HCT116 (cell line): ENCODE data around the gene PRMT7. TPM values are rescaled to one million over a fixed set of nuclear protein-coding genes. Genes with fewer than 3 reads are reported as not detected.

Source experiments
- ATAC-seq: fragments of 200-7000 bp; cut with Tn5 transposase; 2 replicates; pipeline ENCODE4 v1.9.1; 2020; ENCODE audit warnings: mild to moderate bottlenecking, moderate library complexity
- BruUV-seq: library from RNA; stranded (reverse); fragments of 400-500 nt; replicated peaks from 2 replicates; lab custom pipeline; 2021; lab: Mats Ljungman, UMichigan
- CTCF ChIA-PET: fragments of 300-600 bp; sonication (Branson Sonifier 250); formaldehyde crosslinking; loops from one replicate; lab custom pipeline; 2021; ENCODE audit warnings: antibody characterized with exemption; lab: Charles Lee
- POLR2A ChIA-PET: fragments of 300-600, 350-600 bp; sonication (Branson Sonifier 250); formaldehyde crosslinking; loops from one replicate; lab custom pipeline; 2021; ENCODE audit warnings: antibody characterized with exemption; lab: Charles Lee
- RAD21 ChIA-PET, 2 experiments: fragments of 300-600 bp; sonication (Branson Sonifier 250); formaldehyde crosslinking; loops; one replicate each; lab custom pipeline; 2023; ENCODE audit warnings: low total read pairs in 2 of 2; ENCODE audit not compliant: uncharacterized antibody in 2 of 2, unreplicated experiment in 2 of 2, low non-redundant PET in 1 of 2; lab: Charles Lee
- DNase-seq: peaks from one replicate; pipeline ENCODE4 v3.0.0-alpha.2; 2010; ENCODE audit warnings: low read depth, low spot score
- H2AFZ ChIP-seq: fragments of 200-600 bp; shearing (Covaris generic), sonication (generic); 2 replicates; pipeline ENCODE4 v1.6.1; 2017; ENCODE audit warnings: low read depth, mixed run types, mixed read lengths, antibody characterized with exemption, low read length; ENCODE audit not compliant: poor library complexity, severe bottlenecking
- H3K27ac ChIP-seq: 2 replicates; pipeline ENCODE4 v1.5.1; 2012; ENCODE audit warnings: low read depth, low read length
- H3K27me3 ChIP-seq: fragments of 200-600 bp; sonication (generic); 2 replicates; pipeline ENCODE4 v1.6.1; 2016; ENCODE audit warnings: mixed run types, low read length, mixed read lengths; ENCODE audit not compliant: insufficient read depth
- H3K36me3 ChIP-seq, 2 experiments: fragments of 200-500 bp in 1 of 2; fragments of 200-600 bp in 1 of 2; sonication (Bioruptor generic) in 1 of 2; sonication (generic) in 1 of 2; 2 replicates each; pipeline versions ENCODE4 v1.5.1 to v1.6.1; 2014 to 2016; ENCODE audit warnings: low read length in 2 of 2, inconsistent platforms in 1 of 2, mixed read lengths in 1 of 2, mixed run types in 1 of 2; ENCODE audit not compliant: insufficient read depth in 2 of 2, control insufficient read depth in 1 of 2
- H3K4me1 ChIP-seq, 2 experiments: fragments of 200-600 bp in 1 of 2; sonication (generic) in 1 of 2; 2 replicates each; pipeline versions ENCODE4 v1.5.1 to v1.6.1; 2012 to 2017; ENCODE audit warnings: low read length in 2 of 2, inconsistent platforms in 1 of 2, mild to moderate bottlenecking in 1 of 2, mixed read lengths in 1 of 2, mixed run types in 1 of 2, moderate library complexity in 1 of 2; ENCODE audit not compliant: insufficient read depth in 2 of 2, control insufficient read depth in 1 of 2
- H3K4me2 ChIP-seq: fragments of 200-600 bp; sonication (generic); 2 replicates; pipeline ENCODE4 v1.6.1; 2017; ENCODE audit warnings: mixed run types, low read length, mixed read lengths
- H3K4me3 ChIP-seq, 2 experiments: fragments of 200-600 bp in 1 of 2; sonication (generic) in 1 of 2; replicated peaks in 1 of 2; 2 replicates each; pipeline ENCODE4 v1.5.1; 2011 to 2016; ENCODE audit warnings: low read length in 2 of 2, control low read depth in 1 of 2, low read depth in 1 of 2, mild to moderate bottlenecking in 1 of 2, mixed read lengths in 1 of 2, mixed run types in 1 of 2
- H3K79me2 ChIP-seq: fragments of 200-600 bp; sonication (generic); 2 replicates; pipeline ENCODE4 v1.6.1; 2017; ENCODE audit warnings: mild to moderate bottlenecking, mixed run types, low read length, moderate library complexity, mixed read lengths; ENCODE audit not compliant: insufficient read depth
- H3K9ac ChIP-seq: fragments of 200-600 bp; sonication (generic); 2 replicates; pipeline ENCODE4 v1.6.1; 2016; ENCODE audit warnings: low read length, mixed read lengths
- H3K9me2 ChIP-seq: fragments of 200-600 bp; sonication (generic), shearing (Covaris generic); 2 replicates; pipeline ENCODE4 v1.6.1; 2017; ENCODE audit warnings: mixed run types, mild to moderate bottlenecking, moderate library complexity; ENCODE audit not compliant: insufficient read depth
- H3K9me3 ChIP-seq, 2 experiments: fragments of 200-500 bp in 1 of 2; fragments of 200-600 bp in 1 of 2; sonication (Bioruptor generic) in 1 of 2; sonication (generic) in 1 of 2; 2 replicates each; pipeline ENCODE4 v1.6.1; 2014 to 2017; ENCODE audit warnings: low read length in 2 of 2, mixed read lengths in 2 of 2, inconsistent platforms in 1 of 2, low read depth in 1 of 2, mild to moderate bottlenecking in 1 of 2, mixed run types in 1 of 2, moderate library complexity in 1 of 2; ENCODE audit not compliant: control insufficient read depth in 1 of 2, insufficient read depth in 1 of 2
- H4K20me1 ChIP-seq: fragments of 200-600 bp; sonication (generic), shearing (Covaris generic); 2 replicates; pipeline ENCODE4 v1.6.1; 2017; ENCODE audit warnings: mixed run types, mild to moderate bottlenecking, moderate library complexity; ENCODE audit not compliant: insufficient read depth
- CTCF ChIP-seq, 3 experiments: fragments of 200-600 bp in 1 of 3; sonication (generic) in 1 of 3; IDR thresholded peaks in 2 of 3; conservative IDR thresholded peaks in 1 of 3; 2 replicates each; pipeline ENCODE4 v1.5.1; 2012 to 2017; ENCODE audit warnings: low read depth in 2 of 3, low read length in 2 of 3, antibody characterized with exemption in 1 of 3, borderline replicate concordance in 1 of 3, control low read depth in 1 of 3, mild to moderate bottlenecking in 1 of 3, mixed read lengths in 1 of 3, mixed run types in 1 of 3, moderate library complexity in 1 of 3; ENCODE audit not compliant: insufficient read depth in 1 of 3
- ELF1 ChIP-seq: IDR thresholded peaks from 2 replicates; pipeline ENCODE4 v1.6.1; 2012; ENCODE audit warnings: low read depth, borderline replicate concordance
- EZH2 ChIP-seq: fragments of 200-600 bp; sonication (generic); IDR thresholded peaks from 2 replicates; pipeline ENCODE4 v1.6.1; 2017; ENCODE audit warnings: antibody characterized with exemption, mixed run types
- FOSL1 ChIP-seq: IDR thresholded peaks from 2 replicates; pipeline ENCODE4 v1.6.1; 2012; ENCODE audit warnings: low read depth
- POLR2A ChIP-seq: IDR thresholded peaks from 2 replicates; pipeline ENCODE4 v1.7.0; 2011; ENCODE audit warnings: borderline replicate concordance; ENCODE audit not compliant: insufficient read depth, insufficient read length; ENCODE audit errors: extremely low read depth
- RAD21 ChIP-seq: IDR thresholded peaks from 2 replicates; pipeline ENCODE4 v1.6.1; 2012; ENCODE audit warnings: low read depth, mild to moderate bottlenecking
- SIN3A ChIP-seq: IDR thresholded peaks from 2 replicates; pipeline ENCODE4 v1.6.1; 2012; ENCODE audit warnings: low read depth
- SRF ChIP-seq: IDR thresholded peaks from 2 replicates; pipeline ENCODE4 v1.6.1; 2012; ENCODE audit warnings: low read depth
- YY1 ChIP-seq: IDR thresholded peaks from 2 replicates; pipeline ENCODE4 v1.6.1; 2011; ENCODE audit warnings: low read length, low read depth, moderate library complexity, mild to moderate bottlenecking; ENCODE audit not compliant: insufficient replicate concordance; ENCODE audit errors: extremely low read depth
- ZFX ChIP-seq: fragments of 450-650 bp; IDR thresholded peaks from 2 replicates; pipeline ENCODE4 v1.6.1; 2017
- intact Hi-C: fragments of 100-400 bp; cut with micrococcal nuclease; formaldehyde crosslinking; loops from 2 replicates; pipeline ENCODE4 v1.10.0; 2022
- total RNA-seq: library from RNA; stranded (reverse); gene quantifications from one replicate; pipeline ENCODE4 v1.2.1, GENCODE V29; 2021; ENCODE audit not compliant: unreplicated experiment

Gene PRMT7
- total RNA-seq, 1 experiment from 2014 or later = 34.4 TPM

GRCh38 chr16:68377221-68377620 is 66.4 kb downstream of the PRMT7 start:
- no peaks in the 10 kb centered on the region for H3K36me3 ChIP-seq
- no peak overlapping the region for H3K27ac ChIP-seq
- no peak for ATAC-seq
- RAD21 ChIA-PET = no interaction called here
- POLR2A ChIA-PET = no interaction called here
- TF ChIP-seq RAD21 (no peak), FOSL1 (no peak), SRF (no peak), SIN3A (no peak), EZH2 (no peak), POLR2A (no peak), ELF1 (no peak), CTCF (IDR thresholded peaks at IDR 0.05 in 2 of 3, conservative IDR thresholded peaks at IDR 0.05 in 1 of 3; ENCODE audit: borderline replicate concordance in 1 of 3, insufficient read depth in 1 of 3, low read depth in 2 of 3, low read length in 2 of 3) (no peak), YY1 (no peak), ZFX (no peak)
- H3K4me3 ChIP-seq = no peak overlapping the region
- H3K4me2 ChIP-seq = no peak overlapping the region
- intact Hi-C loops = no loop called here
- H3K9me2 ChIP-seq = no peaks in the 10 kb centered on the region
- no peak overlapping the region for H2AFZ ChIP-seq
- CTCF ChIA-PET = no interaction called here
- H3K9ac ChIP-seq = no peak overlapping the region
- H3K79me2 ChIP-seq = no peaks in the 10 kb centered on the region
- no peaks in the 10 kb centered on the region for H3K9me3 ChIP-seq
- BruUV-seq = no TSS peak
- H3K4me1 ChIP-seq = peaks cover 0 to 1% of the 10 kb centered on the region in 2 experiments; a peak in 1 of 4 replicates
- DNase-seq = no peak
- H3K27me3 ChIP-seq = no peaks in the 10 kb centered on the region
- H4K20me1 ChIP-seq = no peaks in the 10 kb centered on the region
